KMS-11 (cell line): ENCODE data around the gene HPCAL1.

ENCODE experiments used
- H2AFZ ChIP-seq: fragments of 200-600 bp; sonication (generic); 2 replicates; pipeline ENCODE4 v1.6.1; 2016; ENCODE audit warnings: antibody characterized with exemption, mixed run types, low read depth
- H3K27ac ChIP-seq: fragments of 200-600 bp; sonication (generic); 2 replicates; pipeline ENCODE4 v1.6.1; 2016; ENCODE audit warnings: mild to moderate bottlenecking, mixed run types
- H3K27me3 ChIP-seq: fragments of 200-600 bp; sonication (generic); 2 replicates; pipeline ENCODE4 v1.6.1; 2017; ENCODE audit warnings: mild to moderate bottlenecking, low read depth, mixed run types, moderate library complexity; ENCODE audit not compliant: insufficient read depth
- H3K36me3 ChIP-seq: fragments of 200-600 bp; sonication (generic); 2 replicates; pipeline ENCODE4 v1.6.1; 2017; ENCODE audit warnings: mild to moderate bottlenecking, mixed run types; ENCODE audit not compliant: insufficient read depth
- H3K4me1 ChIP-seq: fragments of 200-600 bp; sonication (generic); 2 replicates; pipeline ENCODE4 v1.6.1; 2016; ENCODE audit warnings: mild to moderate bottlenecking, low read depth, mixed run types; ENCODE audit not compliant: poor library complexity, severe bottlenecking
- H3K4me2 ChIP-seq: fragments of 200-600 bp; sonication (generic); 2 replicates; pipeline ENCODE4 v1.7.0; 2016; ENCODE audit warnings: mild to moderate bottlenecking, mixed run types
- H3K4me3 ChIP-seq: fragments of 200-600 bp; sonication (generic); IDR thresholded peaks from 2 replicates; pipeline ENCODE4 v1.6.1; 2017; ENCODE audit warnings: low read depth, low read length, mixed read lengths; ENCODE audit not compliant: insufficient read depth
- H3K79me2 ChIP-seq: fragments of 200-600 bp; sonication (generic); 2 replicates; pipeline ENCODE4 v1.6.1; 2016; ENCODE audit warnings: low read depth, mixed run types; ENCODE audit not compliant: insufficient read depth
- H3K9ac ChIP-seq: fragments of 200-600 bp; sonication (generic); 2 replicates; pipeline ENCODE4 v1.6.1; 2016; ENCODE audit warnings: mild to moderate bottlenecking, mixed run types
- H4K20me1 ChIP-seq: fragments of 200-600 bp; sonication (generic); 2 replicates; pipeline ENCODE4 v1.6.1; 2016; ENCODE audit warnings: mild to moderate bottlenecking, mixed run types; ENCODE audit not compliant: insufficient read depth
- CTCF ChIP-seq: fragments of 200-600 bp; sonication (generic); conservative IDR thresholded peaks from 2 replicates; pipeline ENCODE4 v1.6.1; 2017; ENCODE audit warnings: low read depth, mild to moderate bottlenecking, antibody characterized with exemption, low read length, moderate library complexity, mixed read lengths

The HPCAL1 gene

GRCh38 chr2:10317646-10318045 lies 14.9 kb downstream of the HPCAL1 start:
- H3K36me3 ChIP-seq: no peaks in the 10 kb centered on the region
- no peaks in the 10 kb centered on the region for H3K79me2 ChIP-seq
- H3K4me2 ChIP-seq: no peak overlapping the region
- no peak overlapping the region for H2AFZ ChIP-seq
- H3K9ac ChIP-seq: no peak overlapping the region
- TF ChIP-seq CTCF: no peak
- no peaks in the 10 kb centered on the region for H3K4me1 ChIP-seq
- no peak overlapping the region for H3K4me3 ChIP-seq
- H3K27ac ChIP-seq: no peak overlapping the region
- H3K27me3 ChIP-seq: no peaks in the 10 kb centered on the region
- no peaks in the 10 kb centered on the region for H4K20me1 ChIP-seq

- Histone ChIP-seq H4K20me1 (no peaks in the 10 kb centered on the region), H3K79me2 (no peaks in the 10 kb centered on the region), H3K4me2 (no peak overlapping the region), H2AFZ (no peak overlapping the region), H3K4me3 (no peak overlapping the region), H3K4me1 (no peaks in the 10 kb centered on the region), H3K27me3 (no peaks in the 10 kb centered on the region), H3K27ac (no peak overlapping the region), H3K9ac (no peak overlapping the region), H3K36me3 (no peaks in the 10 kb centered on the region)
- no peak for TF ChIP-seq CTCF
Measured at GRCh38 chr2:10318345-10318744, 15.6 kb downstream of the HPCAL1 start.

- no peak for TF ChIP-seq CTCF
- Histone ChIP-seq H2AFZ (no peak overlapping the region), H3K27me3 (no peaks in the 10 kb centered on the region), H3K4me2 (no peak overlapping the region), H3K4me3 (no peak overlapping the region), H3K36me3 (no peaks in the 10 kb centered on the region), H3K4me1 (peaks cover 13% of the 10 kb centered on the region), H3K9ac (no peak overlapping the region), H4K20me1 (no peaks in the 10 kb centered on the region), H3K27ac (no peak overlapping the region), H3K79me2 (no peaks in the 10 kb centered on the region)
Measured at GRCh38 chr2:10319892-10320574, 17.3 kb downstream of the HPCAL1 start.

GRCh38 chr2:10320575-10320931 lies 17.8 kb downstream of the HPCAL1 start:
- H2AFZ ChIP-seq: no peak overlapping the region
- H3K27me3 ChIP-seq: no peaks in the 10 kb centered on the region
- H3K27ac ChIP-seq: no peak overlapping the region
- H3K4me2 ChIP-seq: no peak overlapping the region
- no peaks in the 10 kb centered on the region for H3K36me3 ChIP-seq
- peaks cover 17% of the 10 kb centered on the region for H3K4me1 ChIP-seq
- H3K4me3 ChIP-seq: no peak overlapping the region
- no peak overlapping the region for H3K9ac ChIP-seq
- no peaks in the 10 kb centered on the region for H4K20me1 ChIP-seq
- no peak for TF ChIP-seq CTCF
- H3K79me2 ChIP-seq: no peaks in the 10 kb centered on the region
